Measurements from ENCODE around the gene ACVR1C.
"Not testable (repeated sequence)": the region's sequence is repeated elsewhere in the genome, so short reads cannot be mapped to it uniquely, and the experiment has no call there.

The ACVR1C gene

GRCh38 chr2:157572725-157573124 is 55.9 kb downstream of the ACVR1C start:
- peak; percentile 10 for DNase-seq

- not testable (repeated sequence) for DNase-seq
Observed at GRCh38 chr2:157566623-157567022, 62.0 kb downstream of the ACVR1C start.

GRCh38 chr2:157566113-157566512 is 62.6 kb downstream of the ACVR1C start:
- not testable (repeated sequence) for DNase-seq

- DNase-seq = no peak
Observed at GRCh38 chr2:157565550-157565949, 63.1 kb downstream of the ACVR1C start.

- DNase-seq = no peak
Observed at GRCh38 chr2:157559890-157560289, 68.8 kb downstream of the ACVR1C start.

DNA sequence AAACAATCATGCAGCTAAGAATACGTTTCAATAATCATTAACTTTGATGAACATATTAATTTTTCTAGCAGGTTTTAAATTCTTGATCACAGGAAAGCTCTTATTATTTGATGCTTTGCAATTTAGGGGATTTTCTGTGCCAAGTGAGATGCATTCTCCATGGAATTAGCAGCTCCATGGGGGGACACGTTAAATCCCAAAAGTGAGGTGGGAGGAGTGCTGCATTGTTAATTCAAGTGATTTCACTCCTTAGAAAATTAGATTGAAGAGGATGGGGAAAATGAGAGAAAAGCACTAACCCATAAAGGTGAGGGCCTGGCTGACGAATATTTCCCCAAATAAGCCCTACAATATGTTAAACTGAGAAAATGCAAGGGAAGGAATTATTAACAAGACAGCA is 69.2 kb downstream of the ACVR1C start:
- DNase-seq = no peak

DNA sequence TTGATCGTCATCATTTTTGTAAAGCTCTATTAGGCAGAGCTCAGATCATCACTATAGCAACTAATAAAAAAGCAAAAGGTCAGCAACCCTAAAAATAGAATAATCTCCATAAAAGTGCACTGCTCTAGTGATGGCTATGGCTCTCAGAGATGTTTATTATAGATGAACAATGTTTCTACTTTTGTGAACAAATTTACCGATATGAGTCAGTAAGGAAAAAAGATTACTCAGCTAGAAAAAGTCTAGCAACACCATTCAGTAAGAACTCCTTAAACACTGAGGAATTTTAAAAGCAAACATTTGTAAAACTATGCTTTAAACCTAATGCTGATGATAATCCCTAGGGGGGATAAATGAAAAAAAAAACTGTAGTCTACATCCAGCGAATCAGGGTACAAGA is 69.6 kb downstream of the ACVR1C start:
- DNase-seq = no peak

- DNase-seq = no peak
Observed at GRCh38 chr2:157557770-157558169, 70.9 kb downstream of the ACVR1C start.

DNA sequence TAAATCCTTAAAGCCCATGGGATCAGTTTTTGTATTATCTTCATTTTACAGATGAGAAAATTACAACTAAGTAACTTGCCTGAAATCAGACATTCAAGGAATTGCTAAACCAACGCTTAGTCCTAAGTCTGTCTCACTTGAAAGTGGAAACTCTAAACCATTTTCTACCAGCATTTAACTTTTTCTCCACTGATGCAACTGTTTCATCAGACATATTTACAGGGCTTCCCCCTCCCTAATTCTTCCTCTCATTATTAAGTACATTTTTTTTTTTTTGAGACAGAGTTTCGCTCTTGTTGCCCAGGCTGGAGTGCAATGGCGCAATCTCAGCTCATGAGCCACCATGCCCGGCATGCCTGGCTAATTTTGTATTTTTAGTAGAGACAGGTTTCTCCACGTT is 88.6 kb downstream of the ACVR1C start:
- no peak for DNase-seq

DNA sequence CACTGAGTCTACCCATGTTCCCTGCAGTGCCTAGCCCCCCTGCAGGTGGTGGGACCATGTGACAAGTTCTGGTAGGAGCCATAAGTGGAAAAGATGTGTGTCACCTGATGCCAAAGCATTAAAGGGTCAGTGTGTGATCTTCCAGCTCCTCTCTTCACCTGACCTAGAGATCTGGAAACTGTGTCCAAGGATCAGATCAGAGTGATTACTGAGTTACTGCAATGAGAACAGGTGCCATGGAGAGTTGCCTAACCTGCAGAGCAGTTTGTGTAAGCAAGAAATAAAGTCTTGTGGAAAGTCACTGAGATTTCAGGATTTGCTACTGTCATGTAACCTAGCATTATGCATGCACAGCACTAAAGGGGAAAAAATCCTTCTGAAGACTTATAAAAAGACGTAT is 90.6 kb downstream of the ACVR1C start:
- DNase-seq = no peak

DNA sequence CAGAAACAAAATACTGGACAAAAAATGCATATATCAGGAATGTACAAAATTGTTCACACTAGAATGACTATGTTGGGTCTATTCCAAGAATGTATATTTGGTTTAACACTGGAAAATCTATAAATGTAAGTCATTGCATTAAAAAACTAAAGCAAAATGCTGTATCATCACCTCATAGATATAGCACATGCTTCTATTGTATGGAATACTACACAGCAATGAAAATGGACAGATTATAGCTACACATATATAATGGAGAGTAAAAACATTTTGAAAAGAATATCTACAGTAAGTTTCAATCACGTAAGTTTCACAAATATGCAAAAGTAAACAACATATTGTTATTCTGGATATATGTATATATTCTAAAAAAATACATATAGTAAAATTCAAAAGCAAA is 91.8 kb downstream of the ACVR1C start:
- no peak for DNase-seq

- DNase-seq = no peak
Observed at GRCh38 chr2:157528963-157529751, 99.5 kb downstream of the ACVR1C start.

DNA sequence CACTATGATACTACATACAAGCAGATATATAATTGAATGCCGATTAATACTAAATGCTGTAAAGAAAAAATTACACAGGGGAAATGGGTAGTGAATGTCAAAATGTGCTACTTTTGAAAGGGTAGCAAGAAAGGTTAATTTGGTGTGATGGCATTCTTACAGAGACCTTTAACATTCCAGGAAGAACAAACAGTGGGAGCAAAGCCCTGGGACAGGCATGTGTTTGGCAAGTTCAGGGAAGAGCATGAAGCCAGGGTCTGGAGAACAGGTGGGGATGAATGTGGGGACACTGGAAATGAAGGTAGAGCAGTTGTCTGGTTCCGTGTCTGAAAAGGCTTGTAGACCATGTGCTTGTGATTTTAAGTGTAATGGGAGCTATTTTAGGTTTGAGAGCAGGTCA is 102.6 kb downstream of the ACVR1C start:
- no peak for DNase-seq

- no peak for DNase-seq
Observed at GRCh38 chr2:157523270-157524247, 105.1 kb downstream of the ACVR1C start.

DNA sequence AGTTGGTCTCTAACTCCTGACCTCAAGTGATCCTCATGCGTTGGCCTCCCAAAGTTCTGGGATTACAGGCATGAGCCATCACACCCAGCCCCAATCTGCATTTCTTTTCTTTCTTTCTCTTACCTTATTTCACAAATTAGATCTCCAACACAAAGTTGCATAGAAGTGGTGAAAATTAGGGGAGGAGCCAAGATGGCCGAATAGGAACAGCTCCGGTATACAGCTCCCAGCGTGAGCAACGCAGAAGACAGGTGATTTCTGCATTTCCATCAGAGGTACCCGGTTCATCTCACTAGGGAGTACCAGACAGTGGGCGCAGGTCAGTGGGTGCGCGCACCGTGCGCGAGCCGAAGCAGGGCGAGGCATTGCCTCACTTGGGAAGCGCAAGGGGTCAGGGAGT is 113.7 kb downstream of the ACVR1C start:
- not testable (repeated sequence) for DNase-seq

- no peak for DNase-seq
Observed at GRCh38 chr2:157509744-157510143, 118.9 kb downstream of the ACVR1C start.

GRCh38 chr2:157508676-157509075 is 120.0 kb downstream of the ACVR1C start:
- no peak for DNase-seq

DNA sequence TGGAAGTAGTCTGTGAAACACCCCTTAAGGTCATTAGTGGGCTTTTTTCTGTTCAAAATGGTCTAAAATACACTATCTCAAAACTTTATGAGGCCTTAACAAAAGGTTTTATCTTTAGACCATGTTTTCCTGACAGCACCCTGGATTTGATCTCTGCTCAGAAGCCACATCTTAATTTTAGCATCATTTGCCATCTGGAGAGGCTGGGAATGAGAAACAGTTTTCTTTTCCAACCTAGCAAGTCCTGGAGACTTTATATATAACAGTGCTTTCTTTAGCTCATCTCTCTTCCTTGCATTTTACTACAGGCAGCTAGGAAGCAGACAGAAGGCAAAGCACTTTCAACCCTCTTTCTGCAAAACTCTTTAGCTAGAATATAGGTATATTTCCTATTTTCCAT is 122.1 kb downstream of the ACVR1C start:
- no peak for DNase-seq

GRCh38 chr2:157504623-157505022 is 124.0 kb downstream of the ACVR1C start:
- DNase-seq = no peak

DNA sequence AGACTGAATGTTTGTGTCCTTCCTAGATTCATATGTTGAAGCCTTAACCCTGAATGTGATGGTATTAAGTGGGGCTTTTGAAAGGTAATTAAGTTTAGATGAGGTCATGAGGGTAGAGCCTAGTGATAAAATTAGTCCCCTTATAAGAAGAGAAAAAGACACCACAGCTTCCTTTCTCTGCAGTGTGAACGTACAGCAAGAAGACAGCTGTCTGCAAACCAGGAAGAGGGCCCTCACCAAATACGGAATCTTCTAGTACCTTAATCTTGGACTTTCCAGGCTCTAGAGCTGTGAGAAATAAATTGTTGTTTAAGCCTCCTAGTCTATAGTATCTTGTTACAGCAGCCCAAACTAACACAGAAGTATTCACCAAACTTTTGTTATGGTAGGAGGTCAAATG is 127.6 kb downstream of the ACVR1C start:
- no peak for DNase-seq

DNA sequence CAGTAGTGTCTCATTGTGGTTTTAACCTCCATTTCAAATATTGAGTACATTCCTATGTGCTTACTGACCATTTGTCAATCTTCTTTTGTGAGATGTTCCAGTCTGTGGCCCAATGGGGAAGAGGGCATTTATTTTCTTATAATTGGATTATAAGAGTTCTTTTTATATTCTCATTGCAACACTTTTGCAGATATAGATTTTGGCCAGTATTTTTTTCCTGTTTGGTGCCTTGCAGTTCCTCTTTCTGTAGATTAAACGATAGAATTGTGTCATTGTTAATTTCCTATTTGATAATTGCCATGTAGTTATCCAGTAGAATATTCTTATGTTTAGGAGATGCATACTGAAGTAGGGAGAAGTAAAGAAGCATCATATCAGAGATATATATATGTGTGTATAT is 128.3 kb downstream of the ACVR1C start:
- no peak for DNase-seq

DNA sequence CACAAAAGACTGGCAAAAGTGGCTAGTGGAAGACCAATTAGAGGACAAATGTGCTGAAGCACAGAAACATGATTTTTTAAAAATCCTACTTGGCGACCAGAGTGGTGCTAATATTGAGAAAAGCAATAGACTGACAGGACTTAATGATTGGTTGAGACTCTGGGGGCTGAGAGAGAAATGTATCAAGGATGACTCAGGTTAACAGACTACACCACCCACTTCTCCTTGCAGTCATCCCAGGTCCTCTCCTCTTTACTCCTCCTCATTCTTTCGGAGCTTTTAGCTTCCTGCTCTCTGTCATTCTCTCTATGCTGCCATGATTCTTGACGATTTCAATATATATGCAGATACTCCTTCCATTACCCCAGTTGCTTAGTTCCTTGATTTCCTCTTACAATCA is 130.2 kb downstream of the ACVR1C start:
- DNase-seq = no peak

DNA sequence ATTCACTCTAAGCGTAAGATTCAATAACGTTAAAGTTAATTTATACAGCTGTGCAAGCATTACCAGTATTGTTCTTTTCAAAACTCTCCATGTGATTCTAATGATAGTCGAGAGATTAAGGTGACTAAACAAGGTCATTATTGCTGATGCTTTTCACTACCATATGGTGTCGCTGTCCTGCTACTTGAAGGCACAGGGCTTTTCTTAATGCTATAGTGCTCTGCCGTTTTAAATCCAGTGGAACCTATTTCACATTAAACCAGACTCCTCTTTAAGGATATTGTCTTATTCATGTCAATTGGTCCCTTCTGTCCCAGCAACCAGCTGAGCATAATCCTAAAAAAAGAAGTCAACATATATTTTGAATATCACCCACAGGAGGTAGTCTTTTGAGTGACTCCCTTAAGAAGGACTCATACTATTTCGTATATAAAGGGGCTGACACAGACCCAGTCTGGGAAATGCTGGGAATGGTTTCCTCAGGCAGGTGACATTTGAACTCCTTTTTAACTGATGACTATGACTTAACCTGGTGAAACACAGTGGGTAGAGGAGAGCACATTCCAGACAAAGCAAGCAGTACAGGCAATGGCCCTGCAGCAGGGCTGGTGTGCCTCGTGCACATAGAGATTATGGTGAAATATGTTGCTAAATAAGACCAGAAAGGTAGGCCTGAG is 130.9 kb downstream of the ACVR1C start:
- peak; percentile 61 for DNase-seq

All from CD4-positive, alpha-beta T cell treated with Interleukin-17A for 1 hour (primary cell).